Measurements from ENCODE around the gene PCGF3.

- TF ChIP-seq POLR2AphosphoS5 (IDR thresholded peaks at IDR 0.05; ENCODE audit: low read depth, low read length): no peak
- no peak for TF ChIP-seq TAF1 (IDR thresholded peaks at IDR 0.05; ENCODE audit: borderline replicate concordance, insufficient read depth, low read length)
Measured at GRCh38 chr4:703336-704197, 2.1 kb upstream of the PCGF3 start.
